Chondrocyte (in vitro differentiated cells): ENCODE results near the gene IER5. TPM values are rescaled to one million over a fixed set of nuclear protein-coding genes. Genes with fewer than 3 reads are reported as not detected.
A peak's percentile ranks its signal among the peaks of the same experiment; 100 is the strongest.

Source experiments
- DNase-seq: peaks from one replicate; pipeline ENCODE4 v3.0.0; 2021; ENCODE audit warnings: mixed read lengths, low spot score
- H3K27ac Mint-ChIP-seq: one replicate; pipeline ENCODE4 v1.8.0; 2021; ENCODE audit warnings: mild to moderate bottlenecking, moderate library complexity, mixed read lengths; ENCODE audit not compliant: unreplicated experiment
- H3K27me3 Mint-ChIP-seq: 2 replicates; pipeline ENCODE4 v1.8.0; 2021; ENCODE audit warnings: low read depth, mixed read lengths
- H3K36me3 Mint-ChIP-seq: 2 replicates; pipeline ENCODE4 v1.8.0; 2021; ENCODE audit warnings: low read depth, mixed read lengths
- H3K4me1 Mint-ChIP-seq: 2 replicates; pipeline ENCODE4 v1.8.0; 2021; ENCODE audit warnings: low read depth, mild to moderate bottlenecking, mixed read lengths
- H3K4me3 Mint-ChIP-seq: one replicate; pipeline ENCODE4 v1.8.0; 2021; ENCODE audit warnings: mild to moderate bottlenecking, moderate library complexity, mixed read lengths; ENCODE audit not compliant: unreplicated experiment
- H3K9me3 Mint-ChIP-seq: 2 replicates; pipeline ENCODE4 v1.8.0; 2021; ENCODE audit warnings: low read depth, mixed read lengths
- total RNA-seq: library from RNA; stranded (reverse); gene quantifications from 3 replicates; pipeline ENCODE4 v1.2.1, GENCODE V29; 2021
- TF ChIP-seq, protein P1 (sequence below): fragments of 200-600 bp; sonication (generic); IDR thresholded peaks from 2 replicates; pipeline ENCODE4 v1.5.0; 2021; ENCODE audit warnings: antibody characterized with exemption, mild to moderate bottlenecking, moderate library complexity

Gene IER5
- total RNA-seq, 1 donor from 2014 or later, result 15.6 TPM

DNA sequence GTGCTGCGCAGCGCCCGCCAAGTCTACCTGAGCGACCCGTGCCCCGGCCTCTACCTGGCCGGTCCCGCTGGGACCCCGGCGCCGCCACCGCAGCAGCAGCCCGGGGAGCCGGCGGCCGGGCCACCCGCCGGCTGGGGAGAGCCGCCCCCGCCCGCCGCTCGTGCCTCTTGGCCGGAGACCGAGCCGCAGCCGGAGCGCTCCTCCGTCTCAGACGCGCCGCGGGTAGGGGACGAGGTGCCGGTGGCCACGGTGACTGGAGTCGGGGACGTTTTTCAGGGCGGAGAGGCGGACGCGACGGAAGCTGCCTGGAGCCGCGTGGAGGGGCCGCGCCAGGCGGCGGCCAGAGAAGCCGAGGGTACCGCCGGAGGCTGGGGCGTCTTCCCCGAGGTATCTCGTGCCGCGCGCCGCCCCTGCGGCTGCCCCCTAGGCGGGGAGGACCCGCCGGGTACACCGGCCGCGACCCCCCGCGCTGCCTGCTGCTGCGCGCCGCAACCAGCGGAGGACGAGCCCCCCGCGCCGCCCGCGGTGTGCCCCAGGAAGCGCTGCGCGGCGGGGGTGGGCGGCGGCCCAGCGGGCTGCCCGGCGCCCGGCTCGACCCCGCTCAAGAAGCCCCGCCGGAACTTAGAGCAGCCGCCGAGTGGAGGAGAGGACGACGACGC is 646 bp downstream of the IER5 start:
- Mint-ChIP-seq H3K27ac (peak overlapping the region; percentile 96), H3K27me3 (no peaks in the 10 kb centered on the region), H3K4me1 (peaks cover 51% of the 10 kb centered on the region), H3K9me3 (no peaks in the 10 kb centered on the region), H3K4me3 (peak overlapping the region; percentile 96), H3K36me3 (peaks cover 10% of the 10 kb centered on the region)
- TF ChIP-seq, protein P1, sequence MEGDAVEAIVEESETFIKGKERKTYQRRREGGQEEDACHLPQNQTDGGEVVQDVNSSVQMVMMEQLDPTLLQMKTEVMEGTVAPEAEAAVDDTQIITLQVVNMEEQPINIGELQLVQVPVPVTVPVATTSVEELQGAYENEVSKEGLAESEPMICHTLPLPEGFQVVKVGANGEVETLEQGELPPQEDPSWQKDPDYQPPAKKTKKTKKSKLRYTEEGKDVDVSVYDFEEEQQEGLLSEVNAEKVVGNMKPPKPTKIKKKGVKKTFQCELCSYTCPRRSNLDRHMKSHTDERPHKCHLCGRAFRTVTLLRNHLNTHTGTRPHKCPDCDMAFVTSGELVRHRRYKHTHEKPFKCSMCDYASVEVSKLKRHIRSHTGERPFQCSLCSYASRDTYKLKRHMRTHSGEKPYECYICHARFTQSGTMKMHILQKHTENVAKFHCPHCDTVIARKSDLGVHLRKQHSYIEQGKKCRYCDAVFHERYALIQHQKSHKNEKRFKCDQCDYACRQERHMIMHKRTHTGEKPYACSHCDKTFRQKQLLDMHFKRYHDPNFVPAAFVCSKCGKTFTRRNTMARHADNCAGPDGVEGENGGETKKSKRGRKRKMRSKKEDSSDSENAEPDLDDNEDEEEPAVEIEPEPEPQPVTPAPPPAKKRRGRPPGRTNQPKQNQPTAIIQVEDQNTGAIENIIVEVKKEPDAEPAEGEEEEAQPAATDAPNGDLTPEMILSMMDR, result no peak
- DNase-seq, result peak; percentile 85

DNA sequence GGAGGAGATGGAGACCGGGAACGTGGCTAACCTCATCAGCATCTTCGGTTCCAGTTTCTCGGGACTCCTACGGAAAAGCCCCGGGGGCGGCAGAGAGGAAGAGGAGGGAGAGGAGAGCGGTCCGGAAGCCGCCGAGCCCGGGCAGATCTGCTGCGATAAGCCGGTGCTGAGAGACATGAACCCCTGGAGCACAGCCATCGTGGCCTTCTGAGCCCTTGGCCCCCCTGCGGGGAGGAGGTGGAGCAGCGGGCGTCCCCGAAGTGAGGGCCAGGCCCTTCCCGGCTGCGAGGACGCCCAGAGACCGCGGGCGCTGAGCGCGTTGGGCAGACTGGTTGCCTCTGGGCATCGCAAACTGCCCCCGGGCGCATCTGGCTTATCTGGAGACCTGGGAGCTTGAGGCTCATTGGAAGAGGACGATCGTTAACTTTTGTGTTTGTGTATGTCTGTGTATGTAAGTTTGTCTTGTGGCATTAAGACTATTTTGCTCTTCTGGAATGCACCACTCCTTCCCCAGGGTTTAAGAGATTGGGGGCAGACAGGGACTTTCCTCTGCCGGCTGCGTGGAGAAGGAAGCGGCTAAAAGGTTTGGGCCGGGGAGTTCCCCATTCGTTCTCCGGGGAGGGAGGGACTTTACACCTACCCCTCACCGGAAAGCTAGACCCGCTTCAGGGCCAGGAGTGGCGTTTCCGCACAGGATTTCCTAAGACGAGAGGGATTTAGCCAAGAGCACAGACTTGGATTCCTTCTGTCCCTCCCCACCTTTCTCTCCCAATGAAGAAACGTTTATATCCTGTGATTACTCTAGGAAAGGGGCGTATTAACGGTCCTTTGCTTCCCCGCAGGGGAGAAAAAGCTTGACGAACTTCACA is 1.4 kb downstream of the IER5 start:
- Mint-ChIP-seq H3K27ac (peak overlapping the region; percentile 96), H3K36me3 (peaks cover 10% of the 10 kb centered on the region)

DNA sequence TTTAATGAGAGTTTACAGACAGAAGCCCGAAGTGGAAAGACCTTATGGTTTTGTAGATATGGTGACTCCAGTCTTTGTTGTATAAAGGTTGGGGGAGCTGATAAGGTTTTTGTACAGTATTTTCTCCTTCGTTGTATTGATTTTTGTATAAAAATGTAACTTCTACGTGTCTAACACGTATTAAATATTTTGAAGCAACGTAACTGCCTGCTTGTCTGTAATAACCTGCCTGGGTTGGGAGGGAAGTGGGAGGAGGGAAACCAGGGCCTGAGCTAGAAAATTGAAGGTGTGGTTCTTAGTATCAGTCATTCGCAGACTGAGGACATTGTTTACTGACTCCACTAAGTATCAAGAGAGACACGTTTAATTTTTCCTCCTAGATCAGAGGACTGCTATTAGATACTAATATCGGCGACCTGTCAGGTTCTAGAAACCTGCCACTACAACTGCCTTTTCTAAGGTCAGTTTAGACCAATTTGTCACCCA is 2.2 kb downstream of the IER5 start:
- H3K27ac Mint-ChIP-seq, result peak overlapping the region; percentile 96
- H3K36me3 Mint-ChIP-seq, result peaks cover 10% of the 10 kb centered on the region
- no peak for DNase-seq
- no peaks in the 10 kb centered on the region for H3K9me3 Mint-ChIP-seq
- TF ChIP-seq, protein P1, result no peak
- no peaks in the 10 kb centered on the region for H3K27me3 Mint-ChIP-seq
- H3K4me3 Mint-ChIP-seq, result peak overlapping the region; percentile 95
- H3K4me1 Mint-ChIP-seq, result peaks cover 66% of the 10 kb centered on the region

More for the DNA sequence above, 1.4 kb downstream of the IER5 start:
- Mint-ChIP-seq H3K4me3 (peak overlapping the region; percentile 95), H3K9me3 (no peaks in the 10 kb centered on the region), H3K27me3 (no peaks in the 10 kb centered on the region), H3K4me1 (peaks cover 58% of the 10 kb centered on the region)
- DNase-seq, result peak; percentile 93
- TF ChIP-seq, protein P1, result no peak

DNA sequence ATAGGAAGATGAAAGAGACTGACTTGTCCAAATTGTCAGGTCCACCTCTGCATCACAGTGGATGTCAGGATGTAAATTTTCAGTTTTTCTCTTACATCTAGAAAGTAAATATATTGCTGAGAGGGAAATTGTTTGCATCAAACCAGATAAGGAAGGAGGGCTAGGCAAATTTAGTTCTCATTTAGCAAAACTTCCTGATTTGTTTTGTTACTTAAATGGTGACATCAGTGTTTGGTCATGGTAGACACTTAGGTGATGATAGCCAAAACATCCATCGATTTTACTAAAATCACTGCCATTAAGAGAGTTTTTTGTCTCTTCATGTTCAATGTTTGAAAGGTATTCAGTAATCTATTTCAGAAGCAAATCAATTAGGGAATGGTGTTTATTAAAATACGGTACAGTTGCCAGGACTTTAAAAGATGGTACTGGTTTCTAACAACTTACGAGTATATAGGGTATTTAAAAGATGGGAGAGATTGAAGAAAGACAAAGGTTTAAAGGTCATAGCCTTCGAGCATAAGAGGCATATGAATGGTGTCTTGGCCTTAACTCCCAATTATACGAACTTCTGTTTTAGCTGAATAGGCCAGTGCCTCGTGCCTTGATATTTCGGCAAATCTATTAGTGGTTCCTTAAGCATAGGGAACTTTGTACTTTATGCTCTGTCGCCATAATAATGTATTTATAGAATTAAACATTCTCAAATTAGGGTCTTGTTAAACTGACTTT is 3.0 kb downstream of the IER5 start:
- Mint-ChIP-seq H3K36me3 (peaks cover 10% of the 10 kb centered on the region), H3K27ac (peak overlapping the region; percentile 96)

More for the DNA sequence above, 3.0 kb downstream of the IER5 start:
- Mint-ChIP-seq H3K4me3 (peak overlapping the region; percentile 95), H3K4me1 (peaks cover 73% of the 10 kb centered on the region), H3K9me3 (no peaks in the 10 kb centered on the region), H3K27me3 (no peaks in the 10 kb centered on the region)
- TF ChIP-seq, protein P1, result no peak
- no peak for DNase-seq
